B cell (primary cell): ENCODE results near the gene SPINK14. TPM values are rescaled to one million over a fixed set of nuclear protein-coding genes. Genes with fewer than 3 reads are reported as not detected.

Experiments
- ATAC-seq: fragments of 200-7000 bp; cut with Tn5 transposase; one replicate; pipeline ENCODE4 v1.10.0; 2021; ENCODE audit warnings: low read depth, mild to moderate bottlenecking, moderate number of reproducible peaks, moderate library complexity
- CTCF ChIA-PET: fragments of 350-600 bp; sonication (Branson Sonifier 250); formaldehyde crosslinking; loops from one replicate; lab custom pipeline; 2021; ENCODE audit warnings: antibody characterized with exemption, inconsistent platforms; lab: Charles Lee
- POLR2A ChIA-PET: fragments of 350-600 bp; sonication (Branson Sonifier 250); formaldehyde crosslinking; loops from one replicate; lab custom pipeline; 2021; ENCODE audit warnings: antibody characterized with exemption; lab: Charles Lee
- DNase-seq: peaks from one replicate; pipeline ENCODE4 v3.0.0; 2013
- H2AFZ ChIP-seq: 2 replicates; pipeline ENCODE4 v1.6.1; 2012; ENCODE audit warnings: mild to moderate bottlenecking, low read depth, low read length; ENCODE audit not compliant: insufficient read depth, poor library complexity, severe bottlenecking
- H3K27ac ChIP-seq, 2 donors: 1 replicate in 1 of 2; 2 replicates in 1 of 2; pipeline ENCODE4 v1.5.1; 2012 to 2013; ENCODE audit warnings: low read length in 2 of 2, mild to moderate bottlenecking in 2 of 2, moderate library complexity in 1 of 2
- H3K27me3 ChIP-seq, 4 experiments: fragments of 200-600 bp in 1 of 4; sonication (generic) in 1 of 4; replicated peaks in 1 of 4; 1 replicate in 2 of 4; 2 replicates in 2 of 4; pipeline versions ENCODE4 v1.6.1 to v1.7.0; 2013 to 2016; ENCODE audit warnings: low read length in 3 of 4, mild to moderate bottlenecking in 2 of 4, mixed read lengths in 1 of 4, moderate library complexity in 1 of 4; ENCODE audit not compliant: insufficient read depth in 4 of 4, control insufficient read depth in 3 of 4; ENCODE audit errors: control extremely low read depth in 1 of 4
- H3K36me3 ChIP-seq, 2 experiments: replicated peaks in 1 of 2; 1 replicate in 1 of 2; 2 replicates in 1 of 2; pipeline versions ENCODE4 v1.6.1 to v1.7.1; 2013; ENCODE audit warnings: low read length in 1 of 2; ENCODE audit not compliant: insufficient read depth in 2 of 2, control insufficient read depth in 1 of 2; ENCODE audit errors: control extremely low read depth in 1 of 2, extremely low read depth in 1 of 2
- H3K4me1 ChIP-seq, 2 donors: fragments of 200-600 bp in 1 of 2; sonication (generic) in 1 of 2; 1 replicate in 1 of 2; 2 replicates in 1 of 2; pipeline versions ENCODE4 v1.5.1 to v1.6.1; 2013 to 2017; ENCODE audit warnings: low read length in 2 of 2; ENCODE audit not compliant: control insufficient read depth in 2 of 2, insufficient read depth in 2 of 2
- H3K4me2 ChIP-seq: replicated peaks from 2 replicates; pipeline ENCODE3; 2012; ENCODE audit warnings: mild to moderate bottlenecking, low read depth, low read length; ENCODE audit not compliant: poor library complexity, severe bottlenecking
- H3K4me3 ChIP-seq, 5 experiments: fragments of 200-600 bp in 1 of 5; sonication (generic) in 1 of 5; 1 replicate in 3 of 5; 2 replicates in 2 of 5; pipeline versions ENCODE4 v1.5.1 to v1.7.0; 2011 to 2016; ENCODE audit warnings: low read length in 4 of 5, mild to moderate bottlenecking in 4 of 5, low read depth in 2 of 5, control low read depth in 1 of 5, moderate library complexity in 1 of 5; ENCODE audit not compliant: insufficient read depth in 1 of 5; ENCODE audit errors: control extremely low read depth in 1 of 5, extremely low read depth in 1 of 5
- H3K79me2 ChIP-seq: fragments of 200-600 bp; sonication (generic); one replicate; pipeline ENCODE4 v1.6.0; 2016; ENCODE audit warnings: low read length; ENCODE audit not compliant: control insufficient read depth, insufficient read depth
- H3K9ac ChIP-seq: fragments of 200-600 bp; sonication (generic); 2 replicates; pipeline ENCODE4 v1.6.1; 2017; ENCODE audit warnings: mild to moderate bottlenecking, low read length, moderate library complexity
- H3K9me3 ChIP-seq, 3 donors: one replicate each; pipeline versions ENCODE4 v1.6.1 to v1.7.1; 2013; ENCODE audit warnings: low read length in 2 of 3; ENCODE audit not compliant: control insufficient read depth in 2 of 3, insufficient read depth in 1 of 3; ENCODE audit errors: control extremely low read depth in 1 of 3
- H4K20me1 ChIP-seq: 2 replicates; pipeline ENCODE4 v1.6.0; 2012; ENCODE audit warnings: mild to moderate bottlenecking, low read length; ENCODE audit not compliant: insufficient read depth, control insufficient read depth, poor library complexity, severe bottlenecking
- H3K27ac Mint-ChIP-seq: one replicate; pipeline ENCODE4 v1.8.0; 2021; ENCODE audit warnings: mixed read lengths
- H3K27me3 Mint-ChIP-seq: one replicate; pipeline ENCODE4 v1.8.0; 2021; ENCODE audit warnings: mixed read lengths
- H3K4me1 Mint-ChIP-seq: one replicate; pipeline ENCODE4 v1.8.0; 2021; ENCODE audit warnings: mixed read lengths
- H3K4me3 Mint-ChIP-seq: one replicate; pipeline ENCODE4 v1.8.0; 2021; ENCODE audit warnings: mixed read lengths
- H3K9me3 Mint-ChIP-seq: one replicate; pipeline ENCODE4 v1.8.0; 2022; ENCODE audit warnings: mixed read lengths; ENCODE audit not compliant: insufficient read depth
- CTCF ChIP-seq: fragments of 200-600 bp; IDR thresholded peaks from one replicate; pipeline ENCODE4 v1.8.0; 2022; ENCODE audit warnings: antibody characterized with exemption, mild to moderate bottlenecking
- EZH2 ChIP-seq: IDR thresholded peaks from 2 replicates; pipeline ENCODE4 v1.6.1; 2012; ENCODE audit warnings: borderline replicate concordance, low read depth, mild to moderate bottlenecking, moderate library complexity, low read length; ENCODE audit not compliant: insufficient read depth, poor library complexity, severe bottlenecking
- WGBS: methylation state at CpG from one replicate; pipeline ENCODE4 v1.1.5; 2013; ENCODE audit warnings: missing lambda C conversion rate; ENCODE audit not compliant: insufficient coverage; 5-methylcytosine and 5-hydroxymethylcytosine counted together
- intact Hi-C: fragments of 100-400 bp; cut with micrococcal nuclease; formaldehyde crosslinking; loops from one replicate; pipeline ENCODE4 v1.10.0; 2022
- polyA plus RNA-seq: library from polyadenylated mRNA; depleted of rRNA; stranded (reverse); fragments of >200 nt; gene quantifications from 2 replicates; pipeline ENCODE4 v1.2.3, GENCODE V29; 2012
- total RNA-seq, 2 donors: library from RNA; stranded (reverse); fragments of 120-200 nt in 1 of 2; gene quantifications; 1 replicate in 1 of 2; 2 replicates in 1 of 2; pipeline versions ENCODE4 v1.2.3 to v1.2.4, GENCODE V29; 2013 to 2022

The SPINK14 gene
- total and polyA plus RNA-seq, 2 donors (not counting 1 experiment from before 2014, with no cell fraction given) = not detected

DNA sequence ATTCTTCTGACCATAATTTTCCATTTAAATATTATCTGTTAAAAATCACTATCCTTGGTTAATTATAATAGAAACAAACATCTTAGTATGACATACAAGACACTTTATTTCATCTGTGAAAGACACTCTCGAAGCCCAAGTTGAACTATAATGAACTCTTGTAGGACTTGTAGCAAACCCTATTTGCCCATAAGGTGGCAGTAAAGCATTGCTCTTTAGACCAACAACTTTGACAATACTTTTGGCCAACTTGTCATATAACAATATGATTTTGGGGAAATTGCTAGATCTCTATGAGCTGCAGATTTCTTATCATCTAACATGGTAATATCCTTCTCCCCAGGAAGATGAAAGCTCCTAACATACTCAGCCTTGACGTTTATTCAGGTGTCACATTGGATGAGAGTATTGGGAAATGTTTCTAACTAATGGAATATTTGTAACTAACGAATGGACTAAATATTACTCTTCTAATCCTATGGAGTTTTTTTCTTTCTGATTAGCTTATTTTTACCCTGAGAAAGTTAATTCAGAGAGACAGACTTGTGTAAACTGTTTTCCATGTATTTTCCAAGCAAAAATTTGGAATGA is 11.0 kb downstream of the SPINK14 start:
- DNase-seq = peak; percentile 54

More for the DNA sequence above, 11.0 kb downstream of the SPINK14 start:
- Mint-ChIP-seq H3K4me1 (no peaks in the 10 kb centered on the region), H3K27ac (no peak overlapping the region), H3K4me3 (no peak overlapping the region), H3K27me3 (peaks cover 12% of the 10 kb centered on the region), H3K9me3 (no peaks in the 10 kb centered on the region)
- H3K4me1 ChIP-seq = no peaks in the 10 kb centered on the region
- H3K9ac ChIP-seq = no peak overlapping the region
- no peaks in the 10 kb centered on the region for H3K27me3 ChIP-seq
- H3K9me3 ChIP-seq = no peaks in the 10 kb centered on the region
- H3K4me2 ChIP-seq = no peak overlapping the region
- H3K27ac ChIP-seq = no peak overlapping the region
- H4K20me1 ChIP-seq = no peaks in the 10 kb centered on the region
- WGBS = no CpG with 5 or more reads among the region's 3 CpGs
- H3K79me2 ChIP-seq = no peaks in the 10 kb centered on the region
- no peaks in the 10 kb centered on the region for H3K36me3 ChIP-seq
- TF ChIP-seq EZH2 (no peak), CTCF (peak; percentile 70)
- H2AFZ ChIP-seq = no peak overlapping the region
- intact Hi-C loops = loop anchor here (10.0 kb wide), 1 partner anchor 935 kb away; no protein-coding TSS in a partner anchor
- POLR2A ChIA-PET = no interaction called here
- CTCF ChIA-PET = interaction anchor here (0.9 to 1.6 kb wide), 7 partner anchors 205 to 857 kb away, joined by 3 to 10 read pairs (median 3); partner anchors contain the start of gene FBXO38
- no peak overlapping the region for H3K4me3 ChIP-seq
- no peak for ATAC-seq
